K562 (cell line): Measurements from ENCODE around the gene DENND1A. TPM values are rescaled to one million over a fixed set of nuclear protein-coding genes. Genes with fewer than 3 reads are reported as not detected.

Experiments
- ATAC-seq: fragments of 200-7000 bp; cut with Tn5 transposase; 3 replicates; pipeline ENCODE4 v1.9.1; 2020; ENCODE audit warnings: moderate library complexity
- BruUV-seq: library from RNA; stranded (reverse); fragments of 400-500 nt; replicated peaks from 2 replicates; lab custom pipeline; 2021; lab: Mats Ljungman, UMichigan
- CTCF ChIA-PET: fragments of 300-600 bp; formaldehyde crosslinking; extraction: SDS; loops from one replicate; lab custom pipeline; 2021; ENCODE audit warnings: low intra/inter-chr PET ratio; lab: Yijun Ruan, JAX
- POLR2A ChIA-PET: fragments of 300-600, 350-650 bp; sonication (Branson Sonifier 250); formaldehyde crosslinking; extraction: SDS; loops from one replicate; lab custom pipeline; 2021; ENCODE audit warnings: antibody characterized with exemption, inconsistent platforms; lab: Yijun Ruan, JAX
- DNase-seq, 4 experiments: peaks; one replicate each; pipeline versions ENCODE4 v3.0.0 to v3.0.0-alpha.2; 2011 to 2018; ENCODE audit warnings: low spot score in 3 of 4, mixed read lengths in 3 of 4; ENCODE audit errors: extremely low read depth in 1 of 4
- FAIRE-seq: peaks from 2 replicates; lab custom pipeline; 2011; peaks lifted over from hg19 to GRCh38; lab: Jason Lieb, UNC
- H2AFZ ChIP-seq: 2 replicates; pipeline ENCODE4 v1.6.0; 2011; ENCODE audit warnings: low read depth, low read length, control low read depth, inconsistent platforms
- H3K27ac ChIP-seq: fragments of 200-600 bp; 3 replicates; pipeline ENCODE4 v1.8.0; 2011; ENCODE audit warnings: low read depth, mild to moderate bottlenecking, control low read depth, inconsistent platforms, low read length, moderate library complexity, mixed read lengths; ENCODE audit errors: extremely low read depth
- H3K27me3 ChIP-seq, 2 experiments: fragments of 300-600 bp in 1 of 2; 2 replicates in 1 of 2; 3 replicates in 1 of 2; pipeline versions ENCODE4 v1.6.0 to v1.8.0; 2011; ENCODE audit warnings: inconsistent platforms in 2 of 2, low read length in 2 of 2, mild to moderate bottlenecking in 1 of 2, mixed read lengths in 1 of 2, moderate library complexity in 1 of 2; ENCODE audit not compliant: control insufficient read depth in 2 of 2, insufficient read depth in 2 of 2
- H3K36me3 ChIP-seq: fragments of 300-600 bp; 3 replicates; pipeline ENCODE4 v1.8.0; 2011; ENCODE audit warnings: mild to moderate bottlenecking, low read length, inconsistent platforms; ENCODE audit not compliant: control insufficient read depth, insufficient read depth
- H3K4me1 ChIP-seq, 2 experiments: fragments of 200-600 bp in 1 of 2; replicated peaks in 1 of 2; 2 replicates in 1 of 2; 3 replicates in 1 of 2; pipeline versions ENCODE4 v1.5.1 to v1.8.0; 2011; ENCODE audit warnings: inconsistent platforms in 2 of 2, low read length in 2 of 2, mild to moderate bottlenecking in 1 of 2, mixed read lengths in 1 of 2, moderate library complexity in 1 of 2; ENCODE audit not compliant: control insufficient read depth in 2 of 2, insufficient read depth in 2 of 2
- H3K4me2 ChIP-seq: 2 replicates; pipeline ENCODE4 v1.6.1; 2011; ENCODE audit warnings: low read length, control low read depth, inconsistent platforms, mixed read lengths; ENCODE audit not compliant: insufficient read depth
- H3K4me3 ChIP-seq: fragments of 200-600 bp; sonication (generic), shearing (Covaris generic); 2 replicates; pipeline ENCODE4 v1.5.1; 2016; ENCODE audit warnings: control low read depth, inconsistent platforms
- H3K79me2 ChIP-seq: fragments of 200-600 bp; 3 replicates; pipeline ENCODE4 v1.8.0; 2011; ENCODE audit warnings: low read length, inconsistent platforms; ENCODE audit not compliant: control insufficient read depth, insufficient read depth
- H3K9ac ChIP-seq, 2 experiments: 2 replicates each; pipeline versions ENCODE4 v1.6.0 to v1.6.1; 2011; ENCODE audit warnings: low read depth in 2 of 2, low read length in 2 of 2, control low read depth in 1 of 2, inconsistent platforms in 1 of 2, mild to moderate bottlenecking in 1 of 2, mixed read lengths in 1 of 2; ENCODE audit not compliant: insufficient read depth in 1 of 2
- H3K9me1 ChIP-seq: one replicate; pipeline ENCODE4 v1.6.0; 2011; ENCODE audit warnings: inconsistent platforms, mild to moderate bottlenecking, low read length, moderate library complexity; ENCODE audit not compliant: control insufficient read depth, insufficient read depth
- H3K9me3 ChIP-seq: replicated peaks from 2 replicates; pipeline ENCODE4 v1.5.1; 2011; ENCODE audit warnings: low read depth, low read length, inconsistent platforms; ENCODE audit not compliant: control insufficient read depth, insufficient read depth
- H4K20me1 ChIP-seq: replicated peaks from 2 replicates; pipeline ENCODE4 v1.6.1; 2011; ENCODE audit warnings: low read length, inconsistent platforms, mixed read lengths; ENCODE audit not compliant: control insufficient read depth, insufficient read depth
- BCL6 ChIP-seq: fragments of 250-450 bp; sonication (Bioruptor Pico); IDR thresholded peaks from 2 replicates; pipeline ENCODE4 v1.4.0; 2020
- HMGN3 ChIP-seq: IDR thresholded peaks from 2 replicates; pipeline ENCODE4 v1.6.1; 2011; ENCODE audit warnings: borderline replicate concordance, low read depth, mild to moderate bottlenecking, mixed read lengths, low read length; ENCODE audit not compliant: insufficient read length; ENCODE audit errors: extremely low read depth
- POLR2AphosphoS2 ChIP-seq: IDR thresholded peaks from 2 replicates; pipeline ENCODE4 v1.6.1; 2012; ENCODE audit warnings: low read length, improper control_type of control experiment
- WGBS: fragments of 100-300 bp; shearing (Covaris generic); methylation state at CpG from one replicate; pipeline ENCODE4 v1.1.6; 2016; ENCODE audit warnings: low coverage, mixed read lengths; ENCODE audit not compliant: insufficient coverage; ENCODE audit errors: missing lambda C conversion rate; 5-methylcytosine and 5-hydroxymethylcytosine counted together
- in situ Hi-C: fragments of 300-500 bp; cut with MboI; formaldehyde crosslinking; loops from 4 replicates; pipeline ENCODE4 v1.15.0; 2018; ENCODE audit warnings: inconsistent platforms, mixed read lengths
- intact Hi-C: fragments of 100-400 bp; cut with micrococcal nuclease; formaldehyde crosslinking; loops from 2 replicates; pipeline ENCODE4 v1.14.2; 2022
- polyA plus RNA-seq, 8 experiments: library from polyadenylated mRNA; depleted of rRNA in 4 of 8; stranded (reverse) in 5 of 8; unstranded in 3 of 8; fragments of >200 nt; fragmentation: Nextera tagmentation in 2 of 8; fragmentation: Illumina TruSeq in 1 of 8; extraction: Ambion mirVana in 2 of 8; extraction: Trizol in 1 of 8; gene quantifications; 2 replicates each; pipeline versions ENCODE4 v1.2.1 to v1.2.3, GENCODE V29; 2011 to 2014; ENCODE audit warnings: inconsistent platforms in 1 of 8, missing spikeins in 1 of 8
- total RNA-seq, 7 experiments: library from RNA; depleted of rRNA in 6 of 7; stranded (reverse); fragments of >200 nt in 6 of 7; fragmentation: Illumina TruSeq in 2 of 7; extraction: Trizol in 2 of 7; gene quantifications; 2 replicates each; pipeline versions ENCODE4 v1.2.1 to v1.2.3, GENCODE V29; 2011 to 2021; ENCODE audit warnings: low replicate concordance in 1 of 7
- TF ChIP-seq, protein P1 (sequence below), 2 experiments: IDR thresholded peaks; 2 replicates each; pipeline ENCODE4 v1.6.1; 2011; ENCODE audit warnings: borderline replicate concordance in 1 of 2, control low read depth in 1 of 2, low read depth in 1 of 2, low read length in 1 of 2, mild to moderate bottlenecking in 1 of 2, mixed read lengths in 1 of 2, moderate library complexity in 1 of 2; ENCODE audit not compliant: insufficient read depth in 1 of 2, insufficient read length in 1 of 2, poor library complexity in 1 of 2, severe bottlenecking in 1 of 2; ENCODE audit errors: extremely low read depth in 1 of 2

Gene DENND1A
- total and polyA plus RNA-seq, 9 of the 15 experiments (the other 6 are each of a cell fraction or from before 2014, with no cell fraction given), result 7.6 to 29.5 (median 15.7) TPM

DNA sequence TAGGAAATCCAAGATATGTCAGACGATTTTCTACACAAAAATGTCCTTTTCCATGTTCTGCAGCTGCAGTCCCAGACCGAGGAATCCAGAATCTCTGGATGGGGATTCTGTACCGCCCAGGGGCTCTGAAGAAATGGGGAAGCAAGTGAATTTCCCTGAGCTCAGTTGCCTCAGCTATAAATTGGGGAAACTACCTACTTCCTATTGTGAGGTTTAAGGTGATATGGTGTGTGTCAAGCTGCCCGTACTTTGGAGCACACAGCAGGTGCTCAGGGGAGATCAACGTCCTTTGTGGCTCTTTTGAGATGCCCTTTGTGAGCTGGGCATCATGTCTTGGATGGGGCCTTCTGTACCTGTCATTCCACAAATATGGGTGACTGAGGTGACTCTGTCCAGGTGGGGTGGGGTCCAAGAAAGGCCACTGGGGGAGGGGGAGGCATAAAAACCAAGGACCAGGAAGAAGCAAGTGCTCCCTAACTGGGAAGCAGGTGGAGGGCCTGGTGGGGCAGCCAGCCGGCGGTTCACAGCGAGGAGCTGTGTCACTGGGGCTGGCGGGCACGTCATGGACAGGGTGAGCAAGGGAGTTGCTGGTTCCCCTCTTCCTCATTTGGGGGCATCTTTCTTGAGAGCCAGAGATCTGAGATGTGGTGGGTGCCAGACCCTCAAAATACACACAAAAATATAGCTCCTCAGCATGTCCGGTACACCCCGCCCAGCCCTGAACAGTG, 457.9 kb downstream of the DENND1A start:
- Histone ChIP-seq H3K9me1 (no peaks in the 10 kb centered on the region), H3K36me3 (no peaks in the 10 kb centered on the region), H2AFZ (no peak overlapping the region), H3K9me3 (no peaks in the 10 kb centered on the region), H3K4me3 (no peak overlapping the region), H4K20me1 (0 out of 2 replicates have a peak, but pooled peaks cover 6% of the 10 kb centered on the region), H3K79me2 (no peaks in the 10 kb centered on the region), H3K9ac (no peak overlapping the region), H3K27me3 (no peaks in the 10 kb centered on the region), H3K4me1 (peaks cover 11 to 12% of the 10 kb centered on the region in 2 experiments), H3K4me2 (no peak overlapping the region), H3K27ac (no peak overlapping the region)
- DNase-seq, result no peak
- no peak for FAIRE-seq
- intact Hi-C loops (no loop called here), in situ Hi-C loops (no loop called here)
- no peak for ATAC-seq
- TF ChIP-seq HMGN3 (no peak), BCL6 (no peak), POLR2AphosphoS2 (no peak)
- TF ChIP-seq, protein P1, sequence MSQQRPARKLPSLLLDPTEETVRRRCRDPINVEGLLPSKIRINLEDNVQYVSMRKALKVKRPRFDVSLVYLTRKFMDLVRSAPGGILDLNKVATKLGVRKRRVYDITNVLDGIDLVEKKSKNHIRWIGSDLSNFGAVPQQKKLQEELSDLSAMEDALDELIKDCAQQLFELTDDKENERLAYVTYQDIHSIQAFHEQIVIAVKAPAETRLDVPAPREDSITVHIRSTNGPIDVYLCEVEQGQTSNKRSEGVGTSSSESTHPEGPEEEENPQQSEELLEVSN (IDR thresholded peaks at IDR 0.05; ENCODE audit: borderline replicate concordance in 1 of 2, extremely low read depth in 1 of 2, insufficient read depth in 1 of 2, insufficient read length in 1 of 2, low read depth in 1 of 2, low read length in 1 of 2, poor library complexity in 1 of 2, severe bottlenecking in 1 of 2), result no peak
- ChIA-PET CTCF (no interaction called here), POLR2A (interaction anchor here (0.6 to 2.3 kb wide), 3 partner anchors 9 to 655 kb away, joined by 3 to 9 read pairs (median 3); no protein-coding TSS in a partner anchor)
- BruUV-seq, result no TSS peak
- 68% methylated on average over 11 of the region's 12 CpGs for WGBS
